Loucy (cell line): ENCODE results near the gene CD74.

Experiments
- CTCF ChIP-seq: fragments of 200-600 bp; sonication (generic); conservative IDR thresholded peaks from 2 replicates; pipeline ENCODE4 v1.5.1; 2014; ENCODE audit warnings: mild to moderate bottlenecking, antibody characterized with exemption, low read length
- EZH2phosphoT487 ChIP-seq: fragments of 200-600 bp; IDR thresholded peaks from 2 replicates; pipeline ENCODE4 v1.6.1; 2018; ENCODE audit warnings: antibody characterized with exemption, mild to moderate bottlenecking, moderate library complexity, borderline replicate concordance

GRCh38 chr5:150431048-150431447 is 18.3 kb upstream of the CD74 start:
- TF ChIP-seq CTCF (no peak), EZH2phosphoT487 (no peak)
